Regular cardiac myocyte (primary cell): ENCODE measurements around the gene PNPLA6. TPM values are rescaled to one million over a fixed set of nuclear protein-coding genes. Genes with fewer than 3 reads are reported as not detected.

Experiments
- total RNA-seq: library from RNA; depleted of rRNA; stranded (reverse); fragments of >200 nt; gene quantifications from 2 replicates; pipeline ENCODE4 v1.2.3, GENCODE V29; 2014

Gene PNPLA6
- total RNA-seq: 61.4 and 80.3 TPM in 2 replicates

DNA sequence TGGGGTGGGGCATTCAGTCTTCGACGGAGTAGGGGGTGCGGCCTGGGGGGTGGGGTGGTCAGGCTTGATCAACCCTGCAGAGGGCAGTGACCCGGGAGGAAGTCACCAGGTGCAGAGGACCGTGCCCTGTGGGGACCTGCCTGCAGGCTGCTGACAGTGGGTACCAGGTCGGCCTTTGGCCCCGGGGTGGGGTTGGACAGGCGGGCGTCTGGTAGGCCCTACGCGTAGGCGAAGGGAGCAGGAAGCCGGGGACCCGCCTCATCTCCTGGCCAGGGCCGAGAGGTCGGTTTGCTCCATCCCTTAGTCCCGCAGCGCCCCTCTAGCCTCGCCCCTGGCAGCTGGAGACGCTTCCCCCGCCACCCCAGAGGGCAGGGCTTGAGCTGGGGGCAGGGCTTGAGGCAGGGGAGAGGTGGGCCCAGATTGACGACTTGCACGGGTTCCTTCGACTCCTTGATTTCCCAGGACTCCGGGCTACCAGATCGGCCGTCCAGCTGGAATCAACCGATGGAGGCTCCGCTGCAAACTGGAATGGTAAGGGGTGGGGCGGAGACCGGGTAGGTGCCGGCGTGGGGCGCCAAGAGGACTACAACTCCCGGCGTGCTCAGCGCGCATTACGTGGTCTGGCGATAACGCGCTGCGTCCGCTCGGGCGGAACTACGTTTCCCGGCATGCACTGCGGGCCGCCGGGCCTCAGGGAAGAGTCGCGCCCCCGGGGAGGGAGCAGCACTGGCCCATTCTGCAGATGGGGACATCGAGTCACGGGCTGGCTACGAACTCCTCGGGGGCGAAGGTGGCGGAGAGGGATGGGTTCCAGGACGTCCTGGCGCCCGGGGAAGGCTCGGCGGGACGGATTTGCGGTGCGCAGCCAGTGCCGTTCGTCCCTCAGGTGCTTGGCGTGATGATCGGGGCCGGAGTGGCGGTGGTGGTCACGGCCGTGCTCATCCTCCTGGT, at the start of gene PNPLA6:
TSS of gene PNPLA6 (plus strand) at position 671 of the 951 bp plus-strand sequence. CDS start at position 743, 72 bp downstream.

DNA sequence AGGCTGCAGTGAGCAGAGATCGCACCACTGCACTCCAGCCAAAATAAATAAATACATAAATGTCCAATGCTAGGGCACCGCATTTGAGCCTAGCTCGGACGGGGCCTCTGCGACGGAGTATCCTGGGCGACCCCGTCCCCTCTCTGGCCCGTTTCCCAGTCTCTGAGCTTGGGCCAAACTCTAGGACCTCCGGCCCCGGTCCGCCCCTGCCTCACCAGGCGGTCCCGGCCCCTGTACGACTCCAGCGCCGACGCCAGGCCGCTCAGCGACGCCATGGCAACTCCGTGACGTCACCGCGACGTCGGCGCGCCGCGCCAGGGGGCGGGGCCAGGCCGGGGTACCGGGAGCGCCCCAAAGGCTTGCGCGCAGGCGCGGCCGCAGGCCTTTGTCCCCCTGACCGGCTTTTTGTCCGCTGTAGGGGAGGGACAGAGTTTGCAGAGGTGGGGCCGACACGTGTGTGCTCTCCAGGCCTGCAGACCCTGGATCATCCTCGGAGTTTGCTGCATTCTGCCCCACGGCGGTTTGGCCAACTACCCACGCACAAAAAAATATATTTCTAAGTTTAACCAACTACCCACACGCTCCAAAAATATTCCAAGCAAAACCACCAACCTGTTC, 46.7 kb upstream of the PNPLA6 start, which contains the start of gene PEX11G:
TSS of gene PEX11G (minus strand) at position 300 of the 618 bp plus-strand sequence. CDS start at position 275, 25 bp downstream.

DNA sequence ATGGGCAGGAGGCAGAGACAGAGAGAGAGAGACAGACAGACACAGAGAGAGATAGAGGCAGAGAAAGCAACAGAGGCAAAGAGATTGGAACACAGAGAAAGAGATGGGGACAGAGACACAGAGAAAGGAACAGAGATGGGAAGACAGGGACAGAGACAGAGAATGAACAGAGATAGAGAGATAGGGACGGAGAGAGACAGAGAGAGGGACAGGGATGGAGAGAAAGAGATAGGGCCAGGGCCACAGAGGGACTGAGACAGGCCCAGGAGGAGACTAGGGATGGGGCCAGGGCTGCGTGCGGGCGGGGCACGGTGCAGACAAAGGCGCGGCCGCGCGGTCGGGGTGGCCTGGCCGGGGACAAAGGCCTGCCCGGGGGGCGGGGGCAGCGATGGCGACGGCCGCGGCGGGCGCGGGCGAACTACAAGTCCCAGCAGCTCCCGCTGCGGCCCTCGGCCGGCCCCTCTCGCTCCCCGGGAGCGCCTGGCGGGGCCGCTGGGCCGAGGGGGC, 19.8 kb upstream of the PNPLA6 start, which contains the start of gene ZNF358:
TSS of gene ZNF358 (plus strand) at position 459 of the 507 bp plus-strand sequence. CDS start 3,140 bp downstream, outside the sequence.

DNA sequence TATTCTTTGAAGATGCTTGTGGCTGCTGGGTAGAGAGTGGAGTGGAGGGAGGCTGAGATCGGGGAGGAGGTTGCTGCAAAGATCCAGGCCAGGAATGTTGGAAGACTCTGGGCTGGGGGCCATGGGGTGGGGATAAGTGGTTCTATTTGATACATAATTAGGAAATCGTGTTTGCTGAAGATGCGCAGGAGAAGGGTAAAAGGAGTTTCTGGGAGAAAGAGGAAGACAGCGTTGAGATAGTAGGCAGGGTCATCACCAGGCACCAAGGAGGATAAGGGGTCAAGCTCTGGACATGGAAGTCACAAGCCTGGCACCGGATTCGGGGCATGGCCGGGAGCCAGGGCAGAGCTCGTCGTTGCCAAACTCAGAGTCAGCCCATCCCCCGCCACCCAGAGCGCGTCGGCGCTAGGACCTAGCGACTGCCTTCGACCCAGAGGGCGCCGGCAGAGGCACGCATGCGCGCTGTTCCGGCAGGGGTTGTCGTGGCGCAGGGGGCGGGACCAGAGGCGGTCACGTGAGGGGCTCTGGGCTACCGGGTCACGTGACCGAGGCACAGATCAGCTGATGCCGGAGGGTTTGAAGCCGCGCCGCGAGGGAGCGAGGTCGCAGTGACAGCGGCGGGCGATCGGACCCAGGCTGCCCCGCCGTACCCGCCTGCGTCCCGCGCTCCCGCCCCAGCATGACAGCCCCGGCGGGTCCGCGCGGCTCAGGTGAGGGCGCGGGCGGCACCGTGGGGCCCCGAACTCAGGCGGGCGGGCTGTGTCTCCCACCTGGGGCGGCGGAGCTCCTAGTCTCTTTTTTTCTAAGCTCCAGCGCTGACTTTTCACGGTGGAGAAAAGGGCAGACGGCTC, 13.2 kb upstream of the PNPLA6 start, which contains the start of gene MCOLN1:
TSS of gene MCOLN1 (plus strand) at position 553 of the 851 bp plus-strand sequence. CDS start at position 680, 127 bp downstream.

DNA sequence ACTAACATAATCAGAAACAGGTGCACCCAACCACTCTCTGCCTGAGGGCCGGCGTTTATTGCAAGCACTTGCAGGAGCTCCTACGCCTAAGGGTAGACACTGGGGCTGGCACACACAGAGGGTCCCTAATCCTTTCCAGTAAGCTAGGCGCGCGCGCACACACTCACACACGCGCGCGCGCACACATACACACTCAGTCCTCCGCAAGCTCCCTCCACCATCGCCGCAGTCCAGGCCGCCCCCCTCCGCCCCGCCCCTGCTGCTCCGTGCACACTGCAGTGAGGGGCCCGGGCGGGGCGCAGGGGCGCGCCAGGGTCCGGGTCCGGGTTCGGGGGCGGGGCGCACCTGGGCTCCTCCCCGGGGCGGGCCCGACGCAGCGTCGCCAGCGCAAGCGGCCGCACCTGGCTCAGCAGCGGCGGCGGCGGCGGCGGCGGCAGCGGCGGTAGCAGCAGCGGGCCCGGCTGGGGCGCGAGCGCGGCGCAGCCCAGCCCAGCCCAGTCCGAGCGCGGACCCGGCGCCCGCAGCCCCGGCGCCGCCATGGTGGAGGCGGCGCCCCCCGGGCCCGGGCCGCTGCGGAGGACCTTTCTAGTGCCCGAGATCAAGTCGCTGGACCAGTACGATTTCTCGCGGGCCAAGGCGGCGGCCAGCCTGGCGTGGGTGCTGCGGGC, 60.1 kb downstream of the PNPLA6 start, which contains the start of gene CAMSAP3:
TSS of gene CAMSAP3 (plus strand) at position 398 of the 668 bp plus-strand sequence. CDS start at position 538, 140 bp downstream.

Other genes with a start within 250 kb of the PNPLA6 start
- gene INSR, start 241.3 kb upstream of the PNPLA6 start, total RNA-seq: 13.2 and 40.0 TPM in 2 replicates
- 32.6 and 32.7 TPM in 2 replicates for gene ARHGEF18, start 186.8 kb upstream of the PNPLA6 start, total RNA-seq
- gene PEX11G, start 46.7 kb upstream of the PNPLA6 start, total RNA-seq: 1.5 and 6.2 TPM in 2 replicates
- gene ZNF358, start 19.6 kb upstream of the PNPLA6 start, total RNA-seq: 6.7 and 10.4 TPM in 2 replicates
- gene MCOLN1, start 13.1 kb upstream of the PNPLA6 start, total RNA-seq: 3.1 and 4.2 TPM in 2 replicates
- gene CAMSAP3, start 60.1 kb downstream of the PNPLA6 start, total RNA-seq: not detected in 2 replicates
- gene XAB2, start 93.8 kb downstream of the PNPLA6 start, total RNA-seq: 14.9 and 30.3 TPM in 2 replicates
- 9.6 and 14.6 TPM in 2 replicates for gene PET100, start 94.1 kb downstream of the PNPLA6 start, total RNA-seq
- gene PCP2, start 98.0 kb downstream of the PNPLA6 start, total RNA-seq: not detected in 2 replicates
- gene STXBP2, start 101.4 kb downstream of the PNPLA6 start, total RNA-seq: 32.1 and 51.8 TPM in 2 replicates
- not detected in 2 replicates for gene RETN, start 133.3 kb downstream of the PNPLA6 start, total RNA-seq
- not detected in 2 replicates for gene MCEMP1, start 141.4 kb downstream of the PNPLA6 start, total RNA-seq
- 42.8 and 84.9 TPM in 2 replicates for gene TRAPPC5, start 145.1 kb downstream of the PNPLA6 start, total RNA-seq
- gene FCER2, start 166.4 kb downstream of the PNPLA6 start, total RNA-seq: not detected in 2 replicates
- not detected in 2 replicates for gene CLEC4G, start 196.4 kb downstream of the PNPLA6 start, total RNA-seq
- not detected in 2 replicates for gene CD209, start 211.8 kb downstream of the PNPLA6 start, total RNA-seq
- 0.19 and 0.28 TPM in 2 replicates for gene CLEC4M, start 227.5 kb downstream of the PNPLA6 start, total RNA-seq